H1 (cell line): ENCODE data around the gene APOO. TPM values are rescaled to one million over a fixed set of nuclear protein-coding genes. Genes with fewer than 3 reads are reported as not detected.

Experiments used
- CTCF ChIA-PET: fragments of 300-600 bp; sonication (Branson Sonifier 250); formaldehyde crosslinking; loops from one replicate; lab custom pipeline; 2021; ENCODE audit not compliant: partially characterized antibody; lab: Charles Lee
- POLR2A ChIA-PET: fragments of 300-600 bp; sonication (Branson Sonifier 250); formaldehyde crosslinking; loops from one replicate; lab custom pipeline; 2021; ENCODE audit warnings: inconsistent platforms; ENCODE audit not compliant: partially characterized antibody; lab: Charles Lee
- DNase-seq, 2 experiments: peaks; one replicate each; pipeline versions ENCODE4 v3.0.0 to v3.0.0-alpha.2; 2010 to 2022; ENCODE audit warnings: low spot score in 2 of 2, low read depth in 1 of 2, mixed read lengths in 1 of 2
- FAIRE-seq: peaks from 2 replicates; lab custom pipeline; 2011; peaks lifted over from hg19 to GRCh38; lab: Jason Lieb, UNC
- H2AFZ ChIP-seq: 2 replicates; pipeline ENCODE4 v1.8.1; 2012; ENCODE audit warnings: low read length, inconsistent platforms
- H2AK5ac ChIP-seq: 2 replicates; pipeline ENCODE4 v1.6.1; 2013; ENCODE audit warnings: low read depth, low read length
- H2BK120ac ChIP-seq: replicated peaks from 2 replicates; pipeline ENCODE3; 2013; ENCODE audit warnings: low read depth, low read length, inconsistent platforms
- H2BK12ac ChIP-seq: 2 replicates; pipeline ENCODE4 v1.6.1; 2013; ENCODE audit warnings: low read depth, low read length
- H2BK15ac ChIP-seq: 2 replicates; pipeline ENCODE4 v1.6.1; 2013; ENCODE audit warnings: low read length
- H2BK20ac ChIP-seq: 2 replicates; pipeline ENCODE4 v1.6.1; 2013; ENCODE audit warnings: low read length
- H2BK5ac ChIP-seq: 2 replicates; pipeline ENCODE4 v1.6.1; 2013; ENCODE audit warnings: low read depth, low read length
- H3K14ac ChIP-seq: 2 replicates; pipeline ENCODE4 v1.6.1; 2013; ENCODE audit warnings: inconsistent platforms; ENCODE audit not compliant: insufficient read length
- H3K18ac ChIP-seq: 2 replicates; pipeline ENCODE4 v1.6.1; 2013; ENCODE audit warnings: low read length; ENCODE audit errors: extremely low read depth
- H3K23ac ChIP-seq: 2 replicates; pipeline ENCODE4 v1.6.1; 2013; ENCODE audit warnings: inconsistent platforms; ENCODE audit not compliant: insufficient read length
- H3K23me2 ChIP-seq: 2 replicates; pipeline ENCODE4 v1.6.1; 2013; ENCODE audit warnings: low read depth, low read length
- H3K27ac ChIP-seq: 2 replicates; pipeline ENCODE4 v1.6.1; 2011; ENCODE audit warnings: low read depth, low read length, inconsistent platforms
- H3K27me3 ChIP-seq, 4 experiments: replicated peaks in 1 of 4; 1 replicate in 1 of 4; 2 replicates in 3 of 4; pipeline versions ENCODE4 v1.6.1 to v1.8.1; 2011 to 2013; ENCODE audit warnings: low read length in 3 of 4, mild to moderate bottlenecking in 3 of 4, inconsistent platforms in 2 of 4, mixed read lengths in 2 of 4, moderate library complexity in 1 of 4; ENCODE audit not compliant: control insufficient read depth in 3 of 4, insufficient read depth in 3 of 4; ENCODE audit errors: extremely low read depth in 1 of 4
- H3K36me3 ChIP-seq, 4 experiments: 2 replicates each; pipeline versions ENCODE4 v1.6.1 to v1.8.1; 2011 to 2013; ENCODE audit warnings: mild to moderate bottlenecking in 4 of 4, low read length in 3 of 4, moderate library complexity in 2 of 4, control low read depth in 1 of 4, inconsistent platforms in 1 of 4; ENCODE audit not compliant: insufficient read depth in 4 of 4, control insufficient read depth in 2 of 4
- H3K4ac ChIP-seq: replicated peaks from 2 replicates; pipeline ENCODE3; 2013; ENCODE audit warnings: low read length, low read depth, mixed read lengths, inconsistent platforms; ENCODE audit not compliant: insufficient read length
- H3K4me1 ChIP-seq, 4 experiments: replicated peaks in 1 of 4; 1 replicate in 1 of 4; 2 replicates in 3 of 4; pipeline versions ENCODE4 v1.6.1 to v1.8.1; 2011 to 2013; ENCODE audit warnings: low read length in 3 of 4, inconsistent platforms in 2 of 4, mixed read lengths in 1 of 4; ENCODE audit not compliant: insufficient read depth in 4 of 4, control insufficient read depth in 3 of 4
- H3K4me2 ChIP-seq, 2 experiments: 2 replicates each; pipeline versions ENCODE4 v1.6.1 to v1.8.1; 2011 to 2013; ENCODE audit warnings: low read depth in 2 of 2, low read length in 2 of 2, control low read depth in 1 of 2, inconsistent platforms in 1 of 2, mild to moderate bottlenecking in 1 of 2; ENCODE audit not compliant: insufficient read depth in 1 of 2
- H3K4me3 ChIP-seq, 4 experiments: fragments of 200-600, 300-600 bp in 1 of 4; sonication (generic), shearing (Covaris generic), sonication (Bioruptor Twin) in 1 of 4; 2 replicates each; pipeline versions ENCODE4 v1.5.1 to v1.8.1; 2011 to 2016; ENCODE audit warnings: low read length in 4 of 4, low read depth in 3 of 4, control low read depth in 2 of 4, inconsistent platforms in 2 of 4, mild to moderate bottlenecking in 2 of 4, mixed read lengths in 1 of 4, moderate library complexity in 1 of 4; ENCODE audit not compliant: insufficient read depth in 2 of 4; ENCODE audit errors: extremely low read depth in 1 of 4
- H3K56ac ChIP-seq: replicated peaks from 2 replicates; pipeline ENCODE3; 2013; ENCODE audit warnings: low read depth, mild to moderate bottlenecking, mixed read lengths, low read length, inconsistent platforms; ENCODE audit not compliant: insufficient read length
- H3K79me1 ChIP-seq: 2 replicates; pipeline ENCODE4 v1.6.1; 2013; ENCODE audit warnings: low read depth, low read length, control low read depth
- H3K79me2 ChIP-seq, 2 experiments: 2 replicates each; pipeline versions ENCODE4 v1.6.1 to v1.8.1; 2012 to 2013; ENCODE audit warnings: low read length in 2 of 2, mild to moderate bottlenecking in 2 of 2, inconsistent platforms in 1 of 2; ENCODE audit not compliant: insufficient read depth in 2 of 2, control insufficient read depth in 1 of 2
- H3K9ac ChIP-seq, 4 experiments: replicated peaks in 1 of 4; 1 replicate in 1 of 4; 2 replicates in 3 of 4; pipeline versions ENCODE4 v1.6.1 to v1.8.1; 2011 to 2013; ENCODE audit warnings: low read depth in 3 of 4, low read length in 3 of 4, control low read depth in 2 of 4, mild to moderate bottlenecking in 2 of 4, moderate library complexity in 2 of 4, inconsistent platforms in 1 of 4; ENCODE audit errors: extremely low read depth in 1 of 4
- H3K9me3 ChIP-seq, 2 experiments: 2 replicates each; pipeline versions ENCODE4 v1.6.1 to v1.8.1; 2012 to 2013; ENCODE audit warnings: mild to moderate bottlenecking in 2 of 2, moderate library complexity in 2 of 2, control low read depth in 1 of 2, inconsistent platforms in 1 of 2, low read depth in 1 of 2, low read length in 1 of 2, mixed read lengths in 1 of 2; ENCODE audit not compliant: insufficient read depth in 2 of 2
- H4K20me1 ChIP-seq, 2 experiments: replicated peaks in 1 of 2; 2 replicates each; pipeline versions ENCODE3 to v1.8.1; 2011 to 2013; ENCODE audit warnings: inconsistent platforms in 2 of 2, low read length in 2 of 2, mild to moderate bottlenecking in 1 of 2; ENCODE audit not compliant: insufficient read depth in 2 of 2, control insufficient read depth in 1 of 2
- H4K5ac ChIP-seq: 2 replicates; pipeline ENCODE4 v1.6.1; 2013; ENCODE audit warnings: low read length, low read depth, mixed read lengths, inconsistent platforms; ENCODE audit not compliant: insufficient read length
- H4K8ac ChIP-seq: 2 replicates; pipeline ENCODE4 v1.8.0; 2013; ENCODE audit warnings: mild to moderate bottlenecking, moderate library complexity, low read length, inconsistent platforms; ENCODE audit not compliant: insufficient read depth; ENCODE audit errors: extremely low read depth
- H4K91ac ChIP-seq: replicated peaks from 2 replicates; pipeline ENCODE3; 2013; ENCODE audit warnings: low read length, mixed read lengths, inconsistent platforms; ENCODE audit not compliant: insufficient read length
- BACH1 ChIP-seq: IDR thresholded peaks from 2 replicates; pipeline ENCODE4 v1.6.1; 2012; ENCODE audit warnings: low read length, improper control_type of control experiment
- CBX5 ChIP-seq: fragments of 300-800, 300-1000 bp; sonication (generic); IDR thresholded peaks from 2 replicates; pipeline ENCODE4 v1.7.1; 2016; ENCODE audit warnings: antibody characterized with exemption, low read length, low read depth
- CHD2 ChIP-seq: IDR thresholded peaks from 2 replicates; pipeline ENCODE4 v1.6.1; 2012; ENCODE audit warnings: low read length, improper control_type of control experiment
- CREB1 ChIP-seq: IDR thresholded peaks from 2 replicates; pipeline ENCODE4 v1.6.1; 2012; ENCODE audit warnings: inconsistent platforms
- E2F6 ChIP-seq: IDR thresholded peaks from 2 replicates; pipeline ENCODE4 v1.6.1; 2012; ENCODE audit warnings: inconsistent platforms
- HDAC6 ChIP-seq: IDR thresholded peaks from one replicate; pipeline ENCODE4 v1.7.1; 2012; ENCODE audit warnings: low read depth, mild to moderate bottlenecking, inconsistent platforms, low read length, moderate library complexity
- KDM5A ChIP-seq: fragments of 200-600 bp; IDR thresholded peaks from 2 replicates; pipeline ENCODE4 v1.7.1; 2012; ENCODE audit warnings: mild to moderate bottlenecking, low read length, inconsistent platforms, mixed read lengths
- MAFK ChIP-seq: IDR thresholded peaks from 2 replicates; pipeline ENCODE4 v1.6.1; 2012; ENCODE audit warnings: low read depth, mild to moderate bottlenecking, improper control_type of control experiment, low read length
- MAX ChIP-seq: IDR thresholded peaks from 2 replicates; pipeline ENCODE4 v1.6.1; 2012; ENCODE audit warnings: inconsistent platforms
- NANOG ChIP-seq: IDR thresholded peaks from 2 replicates; pipeline ENCODE4 v1.6.1; 2011; ENCODE audit warnings: low read length, low read depth, mild to moderate bottlenecking, inconsistent platforms; ENCODE audit not compliant: insufficient read depth, poor library complexity, severe bottlenecking
- SAP30 ChIP-seq: fragments of 300-600 bp; sonication (generic); IDR thresholded peaks from 2 replicates; pipeline ENCODE4 v1.7.1; 2012; ENCODE audit warnings: low read length, moderate library complexity, mild to moderate bottlenecking, inconsistent platforms; ENCODE audit not compliant: insufficient read depth, insufficient replicate concordance
- SIN3A ChIP-seq, 2 experiments: IDR thresholded peaks in 1 of 2; conservative IDR thresholded peaks in 1 of 2; 2 replicates each; pipeline ENCODE4 v1.6.1; 2011 to 2012; ENCODE audit warnings: low read length in 2 of 2, improper control_type of control experiment in 1 of 2, low read depth in 1 of 2, mild to moderate bottlenecking in 1 of 2
- SIRT6 ChIP-seq: IDR thresholded peaks from one replicate; pipeline ENCODE4 v1.7.1; 2012; ENCODE audit warnings: low read length, inconsistent platforms
- SP1 ChIP-seq: IDR thresholded peaks from 2 replicates; pipeline ENCODE4 v1.6.1; 2011; ENCODE audit warnings: low read depth, low read length
- TAF1 ChIP-seq: IDR thresholded peaks from 2 replicates; pipeline ENCODE4 v1.6.1; 2011; ENCODE audit warnings: mild to moderate bottlenecking, low read depth, low read length
- WGBS, 2 experiments: shearing (Covaris generic) in 1 of 2; methylation state at CpG; one replicate each; pipeline versions ENCODE4 v1.1.6 to v1.1.7; 2013 to 2015; ENCODE audit warnings: low lambda C conversion rate in 2 of 2, mixed read lengths in 2 of 2, inconsistent platforms in 1 of 2, low coverage in 1 of 2, missing lambda C conversion rate in 1 of 2; ENCODE audit not compliant: insufficient replicate concordance in 2 of 2, insufficient coverage in 1 of 2, insufficient read length in 1 of 2; ENCODE audit errors: extremely low coverage in 1 of 2, missing lambda C conversion rate in 1 of 2; 5-methylcytosine and 5-hydroxymethylcytosine counted together
- polyA plus RNA-seq, 7 experiments: library from polyadenylated mRNA; depleted of rRNA in 3 of 7; stranded (reverse) in 5 of 7; unstranded in 2 of 7; fragments of >200 nt in 5 of 7; fragments of 200-250 nt in 2 of 7; gene quantifications; 1 replicate in 5 of 7; 2 replicates in 1 of 7; 4 replicates in 1 of 7; pipeline versions ENCODE4 v1.2.1 to v1.2.3, GENCODE V29; 2011 to 2013; ENCODE audit warnings: missing spikeins in 2 of 7, mixed read lengths in 2 of 7
- total RNA-seq: library from RNA; stranded (reverse); fragmentation: NEBNext Ultra II Directional; extraction: Animal tissue kit (Norgen Biotek cat#: 25700); gene quantifications from 2 replicates; pipeline ENCODE4 v1.2.1, GENCODE V29; 2021

Gene APOO
- total and polyA plus RNA-seq, 2 of the 8 experiments (the other 6 are each of a cell fraction or from before 2014, with no cell fraction given), result 25.7 to 45.0 TPM

GRCh38 chrX:23926015-23926414 lies 18.3 kb upstream of the APOO start:
- H3K27ac ChIP-seq, result no peak overlapping the region
- no peak overlapping the region for H3K4me3 ChIP-seq
- no peak overlapping the region for H2BK15ac ChIP-seq
- H3K36me3 ChIP-seq, result no peaks in the 10 kb centered on the region
- H3K14ac ChIP-seq, result no peak overlapping the region
- H3K4me1 ChIP-seq, result no peaks in the 10 kb centered on the region
- FAIRE-seq (no peak), DNase-seq (no peak)
- no peak overlapping the region for H3K4me2 ChIP-seq
- ChIA-PET CTCF (no interaction called here), POLR2A (interaction anchor here (0.9 kb wide), 1 partner anchor 11 kb away, joined by 3 read pairs; no protein-coding TSS in a partner anchor)
- H2BK5ac ChIP-seq, result no peak overlapping the region
- H3K23me2 ChIP-seq, result no peaks in the 10 kb centered on the region
- no peaks in the 10 kb centered on the region for H3K27me3 ChIP-seq
- 81% methylated on average over 4 of the region's 4 CpGs; no CpG with 5 or more reads in 1 of the 2 experiments for whole genome bisulfite sequencing, 2 experiments
- no peak overlapping the region for H2AK5ac ChIP-seq
- H3K4ac ChIP-seq, result no peak overlapping the region
- H4K5ac ChIP-seq, result no peak overlapping the region
- no peak overlapping the region for H3K23ac ChIP-seq
- H3K9ac ChIP-seq, result no peak overlapping the region
- no peaks in the 10 kb centered on the region for H3K79me1 ChIP-seq
- H3K9me3 ChIP-seq, result no peaks in the 10 kb centered on the region
- H4K8ac ChIP-seq, result no peak overlapping the region
- H4K91ac ChIP-seq, result no peak overlapping the region
- H2BK12ac ChIP-seq, result no peak overlapping the region
- H2BK20ac ChIP-seq, result no peak overlapping the region
- H3K56ac ChIP-seq, result no peak overlapping the region
- H2BK120ac ChIP-seq, result no peak overlapping the region
- H3K79me2 ChIP-seq, result no peaks in the 10 kb centered on the region
- H4K20me1 ChIP-seq, result no peaks in the 10 kb centered on the region
- H3K18ac ChIP-seq, result no peak overlapping the region
- H2AFZ ChIP-seq, result no peak overlapping the region
- TF ChIP-seq CBX5, result no peak
- no peak for TF ChIP-seq BACH1
- no peak for TF ChIP-seq TAF1
- TF ChIP-seq NANOG, result no peak
- TF ChIP-seq SAP30, result no peak
- TF ChIP-seq KDM5A, result no peak
- no peak for TF ChIP-seq SP1
- TF ChIP-seq SIRT6, result no peak
- no peak for TF ChIP-seq E2F6
- no peak for TF ChIP-seq SIN3A (conservative IDR thresholded peaks at IDR 0.05 in 1 of 2, IDR thresholded peaks at IDR 0.05 in 1 of 2; ENCODE audit: low read depth in 1 of 2, low read length in 2 of 2)
- TF ChIP-seq MAX, result no peak
- TF ChIP-seq MAFK, result no peak
- no peak for TF ChIP-seq CHD2
- TF ChIP-seq CREB1, result no peak
- TF ChIP-seq HDAC6, result no peak
